ENCODE results near the gene GNAQ. TPM values are rescaled to one million over a fixed set of nuclear protein-coding genes. Genes with fewer than 3 reads are reported as not detected.

GNAQ gene
- total RNA-seq, 1 experiment from 2014 or later = 34.1 TPM

GRCh38 chr9:78031893-78032729 lies 500 bp upstream of the GNAQ start:
- DNase-seq = peak; percentile 86
- intact Hi-C loops (cut with micrococcal nuclease; ENCODE audit: unreplicated experiment) = no loop called here
- peaks cover 39% of the 10 kb centered on the region for H3K4me1 Mint-ChIP-seq (ENCODE audit: low read depth, unreplicated experiment)
- BruUV-seq (replicated peaks) = no TSS peak
- H3K27me3 Mint-ChIP-seq (ENCODE audit: unreplicated experiment) = no peaks in the 10 kb centered on the region
- H3K9me3 Mint-ChIP-seq (ENCODE audit: low read depth, unreplicated experiment) = no peaks in the 10 kb centered on the region
- peak overlapping the region; percentile 95 for H3K4me3 Mint-ChIP-seq (ENCODE audit: low read depth, unreplicated experiment)
- H3K36me3 Mint-ChIP-seq (ENCODE audit: insufficient read depth, unreplicated experiment) = peaks cover 33% of the 10 kb centered on the region
- TF ChIP-seq CTCF (IDR thresholded peaks at IDR 0.05; ENCODE audit: unreplicated experiment) = no peak
- CTCF ChIA-PET = interaction anchor here (5.2 kb wide), 1 partner anchor 55 kb away, joined by 42 read pairs; no protein-coding TSS in a partner anchor
- H3K27ac Mint-ChIP-seq (ENCODE audit: unreplicated experiment) = peak overlapping the region; percentile 83

- Mint-ChIP-seq H3K9me3 (ENCODE audit: low read depth, unreplicated experiment) (no peaks in the 10 kb centered on the region), H3K4me1 (ENCODE audit: low read depth, unreplicated experiment) (peaks cover 39% of the 10 kb centered on the region), H3K27me3 (ENCODE audit: unreplicated experiment) (no peaks in the 10 kb centered on the region), H3K36me3 (ENCODE audit: insufficient read depth, unreplicated experiment) (peaks cover 33% of the 10 kb centered on the region), H3K27ac (ENCODE audit: unreplicated experiment) (peak overlapping the region; percentile 84), H3K4me3 (ENCODE audit: low read depth, unreplicated experiment) (peak overlapping the region; percentile 95)
- BruUV-seq (replicated peaks) = no TSS peak
- peak; percentile 45 for DNase-seq
- CTCF ChIA-PET = interaction anchor here (0.6 to 2.1 kb wide), 2 partner anchors 54 to 252 kb away, joined by 7 to 8 read pairs; no protein-coding TSS in a partner anchor
- intact Hi-C loops (cut with micrococcal nuclease; ENCODE audit: unreplicated experiment) = no loop called here
- TF ChIP-seq CTCF (IDR thresholded peaks at IDR 0.05; ENCODE audit: unreplicated experiment) = no peak
These were observed 813 bp downstream of the GNAQ start for GRCh38 chr9:78030553-78031443.

DNA sequence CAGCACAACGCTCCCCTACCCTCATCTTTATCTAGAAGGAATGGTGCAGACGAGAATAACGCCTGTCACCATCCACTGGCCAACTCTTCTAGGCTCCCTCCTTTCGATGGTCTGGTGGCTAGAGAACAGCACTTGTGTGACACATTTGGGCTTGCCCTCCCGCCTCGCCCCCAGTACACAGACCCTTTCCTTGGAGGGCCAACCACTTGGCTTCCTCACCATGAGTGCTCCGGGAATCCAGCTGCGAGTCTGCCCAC lies 1.4 kb downstream of the GNAQ start:
- H3K36me3 Mint-ChIP-seq (ENCODE audit: insufficient read depth, unreplicated experiment) = peaks cover 33% of the 10 kb centered on the region
- CTCF ChIA-PET = interaction anchor here (2.1 kb wide), 1 partner anchor 53 kb away, joined by 7 read pairs; no protein-coding TSS in a partner anchor
- no peak for TF ChIP-seq CTCF (IDR thresholded peaks at IDR 0.05; ENCODE audit: unreplicated experiment)
- H3K27me3 Mint-ChIP-seq (ENCODE audit: unreplicated experiment) = no peaks in the 10 kb centered on the region
- peaks cover 37% of the 10 kb centered on the region for H3K4me1 Mint-ChIP-seq (ENCODE audit: low read depth, unreplicated experiment)
- H3K9me3 Mint-ChIP-seq (ENCODE audit: low read depth, unreplicated experiment) = no peaks in the 10 kb centered on the region
- H3K4me3 Mint-ChIP-seq (ENCODE audit: low read depth, unreplicated experiment) = peak overlapping the region; percentile 95
- BruUV-seq (replicated peaks) = no TSS peak
- intact Hi-C loops (cut with micrococcal nuclease; ENCODE audit: unreplicated experiment) = no loop called here
- DNase-seq = no peak
- H3K27ac Mint-ChIP-seq (ENCODE audit: unreplicated experiment) = peak overlapping the region; percentile 84

- Mint-ChIP-seq H3K27me3 (ENCODE audit: unreplicated experiment) (no peaks in the 10 kb centered on the region), H3K4me3 (ENCODE audit: low read depth, unreplicated experiment) (peak overlapping the region; percentile 95), H3K36me3 (ENCODE audit: insufficient read depth, unreplicated experiment) (peaks cover 33% of the 10 kb centered on the region), H3K27ac (ENCODE audit: unreplicated experiment) (peak overlapping the region; percentile 84), H3K4me1 (ENCODE audit: low read depth, unreplicated experiment) (peaks cover 32% of the 10 kb centered on the region), H3K9me3 (ENCODE audit: low read depth, unreplicated experiment) (no peaks in the 10 kb centered on the region)
- no TSS peak for BruUV-seq (replicated peaks)
- TF ChIP-seq CTCF (IDR thresholded peaks at IDR 0.05; ENCODE audit: unreplicated experiment) = no peak
- intact Hi-C loops (cut with micrococcal nuclease; ENCODE audit: unreplicated experiment) = no loop called here
- DNase-seq = no peak
- CTCF ChIA-PET = interaction anchor here (2.1 kb wide), 1 partner anchor 52 kb away, joined by 7 read pairs; no protein-coding TSS in a partner anchor
These were observed 1.9 kb downstream of the GNAQ start for GRCh38 chr9:78029551-78030295.
